Smooth muscle cell (in vitro differentiated cells): ENCODE results near the gene LRMDA. TPM values are rescaled to one million over a fixed set of nuclear protein-coding genes. Genes with fewer than 3 reads are reported as not detected.
A peak's percentile ranks its signal among the peaks of the same experiment; 100 is the strongest.

Experiments used
- DNase-seq: peaks from one replicate; lab custom pipeline; 2025; ENCODE audit not compliant: unreplicated experiment; lab: John Stamatoyannopoulos, UW
- H2AFZ ChIP-seq: fragments of 200-600 bp; sonication (generic); 2 replicates; pipeline ENCODE4 v1.6.0; 2016; ENCODE audit warnings: antibody characterized with exemption, low read depth, mild to moderate bottlenecking
- H3F3A ChIP-seq: fragments of 200-600 bp; sonication (generic); 2 replicates; pipeline ENCODE4 v1.6.0; 2017; ENCODE audit warnings: antibody characterized with exemption, low read depth
- H3K27ac ChIP-seq: fragments of 200-600 bp; sonication (generic); 2 replicates; pipeline ENCODE4 v1.5.1; 2016; ENCODE audit warnings: low read depth, mild to moderate bottlenecking
- H3K27me3 ChIP-seq: fragments of 200-600 bp; sonication (generic); 2 replicates; pipeline ENCODE4 v1.6.1; 2016; ENCODE audit warnings: low read depth, mild to moderate bottlenecking
- H3K36me3 ChIP-seq: fragments of 200-600 bp; sonication (generic); 2 replicates; pipeline ENCODE4 v1.5.1; 2016; ENCODE audit warnings: low read depth
- H3K4me1 ChIP-seq: fragments of 200-600 bp; sonication (generic); 2 replicates; pipeline ENCODE4 v1.5.1; 2016; ENCODE audit warnings: low read depth
- H3K4me2 ChIP-seq: fragments of 200-600 bp; sonication (generic); 2 replicates; pipeline ENCODE4 v1.6.0; 2016; ENCODE audit warnings: mild to moderate bottlenecking
- H3K4me3 ChIP-seq: fragments of 200-600 bp; sonication (generic); 2 replicates; pipeline ENCODE4 v1.5.1; 2016; ENCODE audit warnings: mild to moderate bottlenecking
- H3K79me2 ChIP-seq: fragments of 200-600 bp; sonication (generic); 2 replicates; pipeline ENCODE4 v1.6.0; 2016; ENCODE audit warnings: low read depth, mild to moderate bottlenecking
- H3K9ac ChIP-seq: fragments of 200-600 bp; sonication (generic); 2 replicates; pipeline ENCODE4 v1.6.0; 2016; ENCODE audit warnings: low read depth
- H3K9me3 ChIP-seq: fragments of 200-600 bp; sonication (generic); replicated peaks from 2 replicates; pipeline ENCODE4 v1.5.1; 2016; ENCODE audit warnings: low read depth
- H4K20me1 ChIP-seq: fragments of 200-600 bp; sonication (generic); 2 replicates; pipeline ENCODE4 v1.6.0; 2016; ENCODE audit warnings: low read depth
- WGBS: methylation state at CpG from one replicate; pipeline ENCODE4 v1.1.7; 2016; ENCODE audit warnings: low lambda C conversion rate; 5-methylcytosine and 5-hydroxymethylcytosine counted together
- polyA plus RNA-seq: library from polyadenylated mRNA; unstranded; fragments of >200 nt; fragmentation: Nextera tagmentation; extraction: Ambion mirVana; gene quantifications from 2 replicates; pipeline ENCODE4 v1.2.1, GENCODE V29; 2016
- total RNA-seq: library from RNA; depleted of rRNA; stranded (reverse); fragments of >200 nt; gene quantifications from 2 replicates; pipeline ENCODE4 v1.2.3, GENCODE V29; 2014
- TF ChIP-seq, protein P1 (sequence below): fragments of 200-600 bp; sonication (generic); IDR thresholded peaks from 2 replicates; pipeline ENCODE4 v1.5.1; 2017; ENCODE audit warnings: borderline replicate concordance, mild to moderate bottlenecking, antibody characterized with exemption; ENCODE audit not compliant: insufficient read depth, poor library complexity, severe bottlenecking

LRMDA gene
- total and polyA plus RNA-seq, 2 experiments from 2014 or later: 1.5 to 1.6 TPM

DNA sequence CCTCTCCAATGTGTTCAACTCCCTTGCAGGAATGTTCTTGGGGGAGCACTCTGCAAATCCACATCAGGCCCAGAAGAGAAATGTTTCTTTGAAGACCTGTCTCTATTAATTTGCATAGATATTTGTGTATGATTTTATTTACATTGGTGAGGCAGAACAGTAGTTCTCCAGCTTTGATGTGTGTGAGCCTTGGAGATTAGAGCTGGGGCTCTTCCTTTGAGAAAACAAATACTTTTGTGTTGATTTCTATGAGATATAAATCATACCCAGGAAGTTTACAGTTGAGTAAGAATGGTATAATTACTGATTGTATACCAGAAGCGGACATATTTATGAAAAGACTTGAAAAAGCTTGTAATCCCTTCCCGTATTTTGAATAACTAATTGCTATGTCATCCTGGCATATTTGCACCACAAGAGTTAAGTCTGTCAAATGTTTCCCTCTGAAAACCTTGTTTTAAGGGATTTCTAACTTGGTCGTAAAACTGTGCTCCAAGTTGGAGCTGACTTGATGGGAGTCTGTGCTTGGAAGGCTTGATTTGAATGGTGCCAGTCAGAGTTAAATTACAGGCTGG lies 468.5 kb downstream of the LRMDA start:
- 36% methylated on average over 3 of the region's 3 CpGs for WGBS
- Histone ChIP-seq H3F3A (peaks cover 4% of the 10 kb centered on the region), H3K27ac (no peak overlapping the region), H3K4me1 (no peaks in the 10 kb centered on the region), H3K4me2 (no peak overlapping the region), H3K4me3 (no peak overlapping the region), H4K20me1 (no peaks in the 10 kb centered on the region), H2AFZ (no peak overlapping the region), H3K36me3 (no peaks in the 10 kb centered on the region), H3K9ac (no peak overlapping the region), H3K9me3 (no peaks in the 10 kb centered on the region), H3K27me3 (peaks cover 11% of the 10 kb centered on the region), H3K79me2 (no peaks in the 10 kb centered on the region)
- DNase-seq: no peak
- TF ChIP-seq, protein P1, sequence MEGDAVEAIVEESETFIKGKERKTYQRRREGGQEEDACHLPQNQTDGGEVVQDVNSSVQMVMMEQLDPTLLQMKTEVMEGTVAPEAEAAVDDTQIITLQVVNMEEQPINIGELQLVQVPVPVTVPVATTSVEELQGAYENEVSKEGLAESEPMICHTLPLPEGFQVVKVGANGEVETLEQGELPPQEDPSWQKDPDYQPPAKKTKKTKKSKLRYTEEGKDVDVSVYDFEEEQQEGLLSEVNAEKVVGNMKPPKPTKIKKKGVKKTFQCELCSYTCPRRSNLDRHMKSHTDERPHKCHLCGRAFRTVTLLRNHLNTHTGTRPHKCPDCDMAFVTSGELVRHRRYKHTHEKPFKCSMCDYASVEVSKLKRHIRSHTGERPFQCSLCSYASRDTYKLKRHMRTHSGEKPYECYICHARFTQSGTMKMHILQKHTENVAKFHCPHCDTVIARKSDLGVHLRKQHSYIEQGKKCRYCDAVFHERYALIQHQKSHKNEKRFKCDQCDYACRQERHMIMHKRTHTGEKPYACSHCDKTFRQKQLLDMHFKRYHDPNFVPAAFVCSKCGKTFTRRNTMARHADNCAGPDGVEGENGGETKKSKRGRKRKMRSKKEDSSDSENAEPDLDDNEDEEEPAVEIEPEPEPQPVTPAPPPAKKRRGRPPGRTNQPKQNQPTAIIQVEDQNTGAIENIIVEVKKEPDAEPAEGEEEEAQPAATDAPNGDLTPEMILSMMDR: no peak

DNA sequence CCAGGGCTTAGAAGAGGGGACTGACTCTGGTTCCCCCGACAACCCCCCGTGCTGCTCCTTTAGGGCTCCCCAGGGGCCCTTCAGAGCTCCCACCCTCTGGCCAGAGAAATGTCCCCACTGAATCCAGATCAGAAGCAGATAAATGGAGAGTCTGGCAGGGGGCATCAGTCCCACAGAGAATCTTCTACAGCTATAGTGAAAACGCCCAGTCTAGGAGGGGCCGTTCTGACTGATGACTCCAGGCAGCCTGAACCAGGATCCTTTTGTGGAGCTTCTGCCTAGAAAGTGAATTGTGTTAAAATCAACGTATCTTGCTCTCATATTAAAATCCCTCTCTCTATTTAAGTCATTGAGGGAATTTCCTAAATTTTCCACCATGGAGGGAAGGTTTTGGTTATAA lies 471.4 kb downstream of the LRMDA start:
- no peaks in the 10 kb centered on the region for H4K20me1 ChIP-seq
- H3K27ac ChIP-seq: no peak overlapping the region
- no peak overlapping the region for H3K4me3 ChIP-seq
- 92% methylated on average over 5 of the region's 5 CpGs for WGBS
- H3K79me2 ChIP-seq: no peaks in the 10 kb centered on the region
- TF ChIP-seq, protein P1: no peak
- peaks cover 20% of the 10 kb centered on the region for H3K27me3 ChIP-seq
- H2AFZ ChIP-seq: no peak overlapping the region
- peaks cover 4% of the 10 kb centered on the region for H3F3A ChIP-seq
- no peak for DNase-seq
- H3K9me3 ChIP-seq: no peaks in the 10 kb centered on the region
- no peaks in the 10 kb centered on the region for H3K36me3 ChIP-seq
- H3K4me1 ChIP-seq: no peaks in the 10 kb centered on the region
- H3K4me2 ChIP-seq: no peak overlapping the region
- H3K9ac ChIP-seq: no peak overlapping the region

DNA sequence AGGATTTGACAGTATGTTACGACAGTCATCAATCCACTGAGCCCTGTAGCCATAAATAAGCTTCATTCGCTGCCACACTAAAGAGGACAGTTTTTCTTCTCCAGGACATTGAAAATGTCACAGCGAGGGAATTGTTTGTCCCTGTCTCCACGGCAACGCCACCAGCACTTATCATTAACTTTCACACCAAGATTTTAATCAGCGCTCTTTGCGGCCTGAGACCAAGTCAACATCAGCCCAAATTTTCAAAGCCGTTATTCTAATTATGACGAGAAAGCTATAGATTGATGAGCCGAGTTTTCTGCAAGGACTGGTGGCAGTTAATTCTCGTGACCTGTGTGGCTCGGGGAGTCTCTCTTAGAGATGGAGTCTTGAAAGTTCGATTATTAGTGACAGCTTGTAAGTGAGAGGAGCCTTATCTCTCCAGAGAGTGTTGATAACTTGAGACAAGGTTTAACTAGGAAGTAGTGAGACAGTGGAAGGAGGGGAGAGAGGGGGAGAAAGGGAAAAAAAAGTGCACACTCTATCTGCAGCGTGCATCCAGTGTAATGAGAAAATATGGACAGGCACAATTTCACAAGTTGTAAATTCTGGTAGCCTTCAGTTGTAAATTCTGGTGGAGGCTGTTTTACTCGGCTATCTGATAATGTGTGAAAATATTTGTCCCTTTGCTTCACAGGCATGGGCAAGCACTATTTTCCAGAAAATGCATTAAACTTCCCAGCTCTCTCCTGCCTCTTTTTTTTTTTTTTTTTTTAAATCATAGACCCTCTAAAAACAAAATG lies 473.3 kb downstream of the LRMDA start:
- H2AFZ ChIP-seq: no peak overlapping the region
- H3K4me3 ChIP-seq: no peak overlapping the region
- no peaks in the 10 kb centered on the region for H4K20me1 ChIP-seq
- peaks cover 20% of the 10 kb centered on the region for H3K27me3 ChIP-seq
- peaks cover 4% of the 10 kb centered on the region for H3F3A ChIP-seq
- H3K36me3 ChIP-seq: no peaks in the 10 kb centered on the region
- H3K79me2 ChIP-seq: no peaks in the 10 kb centered on the region
- H3K27ac ChIP-seq: no peak overlapping the region
- no peak overlapping the region for H3K9ac ChIP-seq
- no peaks in the 10 kb centered on the region for H3K4me1 ChIP-seq
- TF ChIP-seq, protein P1: no peak
- peak overlapping the region; percentile 45 for H3K4me2 ChIP-seq
- H3K9me3 ChIP-seq: no peaks in the 10 kb centered on the region
- 33% methylated on average over 15 of the region's 15 CpGs for WGBS
- no peak for DNase-seq
